ENCODE data around the gene MSRB1.

- TF ChIP-seq POLR2A (IDR thresholded peaks at IDR 0.05; ENCODE audit: low read length) (no peak), RCOR1 (IDR thresholded peaks at IDR 0.05; ENCODE audit: low read depth, low read length) (no peak), EP300 (IDR thresholded peaks at IDR 0.05) (no peak), CTCF (IDR thresholded peaks at IDR 0.05) (no peak), RNF2 (IDR thresholded peaks at IDR 0.05; ENCODE audit: borderline replicate concordance, low read depth) (no peak), CHD2 (IDR thresholded peaks at IDR 0.05; ENCODE audit: low read length, partially characterized antibody) (no peak), TP53 (CRISPR knock-in tag; IDR thresholded peaks at IDR 0.05) (no peak), MAFK (IDR thresholded peaks at IDR 0.05; ENCODE audit: partially characterized antibody) (no peak), JUN (IDR thresholded peaks at IDR 0.05) (no peak), USF2 (IDR thresholded peaks at IDR 0.05) (no peak), MAX (IDR thresholded peaks at IDR 0.05) (no peak), SREBF2 (IDR thresholded peaks at IDR 0.05) (no peak)
These were observed 7.6 kb upstream of the MSRB1 start for GRCh38 chr16:1950559-1950958.

Data from A549 (cell line).